ENCODE measurements around the gene RGS7. TPM values are rescaled to one million over a fixed set of nuclear protein-coding genes. Genes with fewer than 3 reads are reported as not detected.
"Not testable (repeated sequence)": the region's sequence is repeated elsewhere in the genome, so short reads cannot be mapped to it uniquely, and the experiment has no call there.

RGS7 gene
- total RNA-seq, 2 donors from 2014 or later = not detected

- no peak overlapping the region for H3K27ac Mint-ChIP-seq
- H3K4me1 Mint-ChIP-seq (ENCODE audit: low read depth in 2 of 2) = no peaks in the 10 kb centered on the region
- no peaks in the 10 kb centered on the region for H3K36me3 Mint-ChIP-seq
- H3K9me3 Mint-ChIP-seq = peaks cover 16% of the 10 kb centered on the region
- H3K27me3 Mint-ChIP-seq = no peaks in the 10 kb centered on the region
- no peak for DNase-seq (ENCODE audit: low spot score)
- no peak overlapping the region for H3K4me3 Mint-ChIP-seq
- ATAC-seq = no peak
Measured at GRCh38 chr1:241156231-241156965, 200.6 kb downstream of the RGS7 start.

- Mint-ChIP-seq H3K27me3 (no peaks in the 10 kb centered on the region), H3K4me3 (no peak overlapping the region), H3K9me3 (peaks cover 14% of the 10 kb centered on the region), H3K27ac (no peak overlapping the region), H3K4me1 (ENCODE audit: low read depth in 2 of 2) (no peaks in the 10 kb centered on the region), H3K36me3 (no peaks in the 10 kb centered on the region)
- ATAC-seq (no peak), DNase-seq (ENCODE audit: low spot score) (no peak)
Measured at GRCh38 chr1:241145881-241146280, 211.1 kb downstream of the RGS7 start.

- H3K27me3 Mint-ChIP-seq = no peaks in the 10 kb centered on the region
Measured at GRCh38 chr1:241143765-241144442, 213.1 kb downstream of the RGS7 start.

GRCh38 chr1:241142493-241142892 is 214.5 kb downstream of the RGS7 start:
- peaks cover 22% of the 10 kb centered on the region for H3K9me3 Mint-ChIP-seq
- no peak overlapping the region for H3K4me3 Mint-ChIP-seq
- DNase-seq (ENCODE audit: low spot score) (no peak), ATAC-seq (no peak)
- H3K4me1 Mint-ChIP-seq (ENCODE audit: low read depth in 2 of 2) = no peaks in the 10 kb centered on the region
- no peak overlapping the region for H3K27ac Mint-ChIP-seq
- no peaks in the 10 kb centered on the region for H3K36me3 Mint-ChIP-seq
- H3K27me3 Mint-ChIP-seq = no peaks in the 10 kb centered on the region

More at GRCh38 chr1:241143765-241144442, 213.1 kb downstream of the RGS7 start:
- Mint-ChIP-seq H3K36me3 (no peaks in the 10 kb centered on the region), H3K27ac (no peak overlapping the region), H3K4me3 (no peak overlapping the region), H3K4me1 (ENCODE audit: low read depth in 2 of 2) (no peaks in the 10 kb centered on the region), H3K9me3 (peaks cover 19% of the 10 kb centered on the region)
- DNase-seq (ENCODE audit: low spot score) (no peak), ATAC-seq (no peak)

- not testable (repeated sequence) for H3K27ac Mint-ChIP-seq; H3K4me1 Mint-ChIP-seq (ENCODE audit: low read depth in 2 of 2); H3K27me3 Mint-ChIP-seq; H3K4me3 Mint-ChIP-seq; DNase-seq (ENCODE audit: low spot score); ATAC-seq; H3K36me3 Mint-ChIP-seq
- H3K9me3 Mint-ChIP-seq = peaks cover 22% of the 10 kb centered on the region
Measured at GRCh38 chr1:241141646-241142045, 215.4 kb downstream of the RGS7 start.

GRCh38 chr1:241140670-241141069 is 216.3 kb downstream of the RGS7 start:
- peaks cover 22% of the 10 kb centered on the region for H3K9me3 Mint-ChIP-seq
- H3K27ac Mint-ChIP-seq = no peak overlapping the region
- H3K27me3 Mint-ChIP-seq = no peaks in the 10 kb centered on the region
- no peaks in the 10 kb centered on the region for H3K36me3 Mint-ChIP-seq
- ATAC-seq = no peak
- H3K4me3 Mint-ChIP-seq = no peak overlapping the region
- no peak for DNase-seq (ENCODE audit: low spot score)
- no peaks in the 10 kb centered on the region for H3K4me1 Mint-ChIP-seq (ENCODE audit: low read depth in 2 of 2)

- ATAC-seq (no peak), DNase-seq (ENCODE audit: low spot score) (no peak)
- Mint-ChIP-seq H3K9me3 (peaks cover 24% of the 10 kb centered on the region), H3K27ac (no peak overlapping the region), H3K4me3 (no peak overlapping the region), H3K27me3 (no peaks in the 10 kb centered on the region), H3K4me1 (ENCODE audit: low read depth in 2 of 2) (no peaks in the 10 kb centered on the region), H3K36me3 (no peaks in the 10 kb centered on the region)
Measured at GRCh38 chr1:241139047-241139446, 218.0 kb downstream of the RGS7 start.

- peaks cover 24% of the 10 kb centered on the region for H3K9me3 Mint-ChIP-seq
- ATAC-seq = no peak
Measured at GRCh38 chr1:241138248-241138647, 218.8 kb downstream of the RGS7 start.

GRCh38 chr1:241136389-241136788 is 220.6 kb downstream of the RGS7 start:
- H3K36me3 Mint-ChIP-seq = no peaks in the 10 kb centered on the region
- no peaks in the 10 kb centered on the region for H3K4me1 Mint-ChIP-seq (ENCODE audit: low read depth in 2 of 2)
- H3K27me3 Mint-ChIP-seq = no peaks in the 10 kb centered on the region
- H3K9me3 Mint-ChIP-seq = peaks cover 19% of the 10 kb centered on the region
- DNase-seq (ENCODE audit: low spot score) = no peak
- no peak overlapping the region for H3K27ac Mint-ChIP-seq
- H3K4me3 Mint-ChIP-seq = no peak overlapping the region
- ATAC-seq = no peak

More at GRCh38 chr1:241138248-241138647, 218.8 kb downstream of the RGS7 start:
- Mint-ChIP-seq H3K4me3 (no peak overlapping the region), H3K27ac (no peak overlapping the region), H3K4me1 (ENCODE audit: low read depth in 2 of 2) (no peaks in the 10 kb centered on the region), H3K36me3 (no peaks in the 10 kb centered on the region), H3K27me3 (no peaks in the 10 kb centered on the region)
- DNase-seq (ENCODE audit: low spot score) = no peak

- no peaks in the 10 kb centered on the region for H3K36me3 Mint-ChIP-seq
- H3K4me1 Mint-ChIP-seq (ENCODE audit: low read depth in 2 of 2) = no peaks in the 10 kb centered on the region
- DNase-seq (ENCODE audit: low spot score) = no peak
- peaks cover 5% of the 10 kb centered on the region for H3K9me3 Mint-ChIP-seq
- H3K27ac Mint-ChIP-seq = no peak overlapping the region
- H3K4me3 Mint-ChIP-seq = no peak overlapping the region
- ATAC-seq = no peak
- no peaks in the 10 kb centered on the region for H3K27me3 Mint-ChIP-seq
Measured at GRCh38 chr1:241131636-241132194, 225.3 kb downstream of the RGS7 start.

GRCh38 chr1:241130881-241131280 is 226.1 kb downstream of the RGS7 start:
- Mint-ChIP-seq H3K27ac (no peak overlapping the region), H3K4me1 (ENCODE audit: low read depth in 2 of 2) (no peaks in the 10 kb centered on the region), H3K9me3 (peaks cover 5% of the 10 kb centered on the region), H3K4me3 (no peak overlapping the region), H3K27me3 (no peaks in the 10 kb centered on the region), H3K36me3 (no peaks in the 10 kb centered on the region)
- DNase-seq (ENCODE audit: low spot score) (no peak), ATAC-seq (no peak)

GRCh38 chr1:241129207-241129960 is 227.6 kb downstream of the RGS7 start:
- Mint-ChIP-seq H3K36me3 (no peaks in the 10 kb centered on the region), H3K9me3 (peaks cover 6% of the 10 kb centered on the region), H3K4me3 (no peak overlapping the region), H3K4me1 (ENCODE audit: low read depth in 2 of 2) (no peaks in the 10 kb centered on the region), H3K27me3 (no peaks in the 10 kb centered on the region), H3K27ac (no peak overlapping the region)
- DNase-seq (ENCODE audit: low spot score) = no peak
- ATAC-seq = no peak

- no peaks in the 10 kb centered on the region for H3K4me1 Mint-ChIP-seq (ENCODE audit: low read depth in 2 of 2)
- no peaks in the 10 kb centered on the region for H3K27me3 Mint-ChIP-seq
- H3K4me3 Mint-ChIP-seq = no peak overlapping the region
- ATAC-seq = no peak
- H3K36me3 Mint-ChIP-seq = no peaks in the 10 kb centered on the region
- peaks cover 3% of the 10 kb centered on the region for H3K9me3 Mint-ChIP-seq
- H3K27ac Mint-ChIP-seq = no peak overlapping the region
- DNase-seq (ENCODE audit: low spot score) = no peak
Measured at GRCh38 chr1:241125286-241125685, 231.7 kb downstream of the RGS7 start.

- no peaks in the 10 kb centered on the region for H3K4me1 Mint-ChIP-seq (ENCODE audit: low read depth in 2 of 2)
- H3K27ac Mint-ChIP-seq = no peak overlapping the region
- no peaks in the 10 kb centered on the region for H3K36me3 Mint-ChIP-seq
- H3K4me3 Mint-ChIP-seq = no peak overlapping the region
- no peaks in the 10 kb centered on the region for H3K27me3 Mint-ChIP-seq
- ATAC-seq (no peak), DNase-seq (ENCODE audit: low spot score) (no peak)
- peaks cover 8% of the 10 kb centered on the region for H3K9me3 Mint-ChIP-seq
Measured at GRCh38 chr1:241118049-241118448, 239.0 kb downstream of the RGS7 start.

Data from natural killer cell treated with Interleukin-12 subunit alpha and Interleukin-12 subunit beta and Interleukin-15 and Interleukin-18, amount 100 ng/mL, for 72 hours (primary cell).